IMR-90 (cell line): ENCODE results near the gene LMTK2. TPM values are rescaled to one million over a fixed set of nuclear protein-coding genes. Genes with fewer than 3 reads are reported as not detected.

Experiments used
- ATAC-seq: fragments of 200-7000 bp; cut with Tn5 transposase; 2 replicates; pipeline ENCODE4 v1.9.1; 2020; ENCODE audit warnings: low read depth, mild to moderate bottlenecking, moderate library complexity
- BruUV-seq: library from RNA; stranded (reverse); fragments of 400-500 nt; replicated peaks from 2 replicates; lab custom pipeline; 2021; lab: Mats Ljungman, UMichigan
- CTCF ChIA-PET: fragments of 300-600 bp; formaldehyde crosslinking; extraction: SDS; loops from one replicate; lab custom pipeline; 2021; ENCODE audit warnings: antibody characterized with exemption; lab: Yijun Ruan, JAX
- POLR2A ChIA-PET: fragments of 300-600 bp; sonication (Branson Sonifier 250); formaldehyde crosslinking; loops from one replicate; lab custom pipeline; 2022; ENCODE audit warnings: antibody characterized with exemption; ENCODE audit not compliant: unreplicated experiment; lab: Charles Lee
- DNase-seq: peaks from one replicate; pipeline ENCODE4 v3.0.0; 2013
- H2AFZ ChIP-seq: replicated peaks from 2 replicates; pipeline ENCODE3; 2013; ENCODE audit warnings: low read length, mild to moderate bottlenecking; ENCODE audit not compliant: poor library complexity
- H2AK5ac ChIP-seq: 2 replicates; pipeline ENCODE4 v1.6.1; 2013; ENCODE audit warnings: low read depth, low read length, inconsistent platforms
- H2AK9ac ChIP-seq: replicated peaks from 2 replicates; pipeline ENCODE3; 2013; ENCODE audit warnings: mild to moderate bottlenecking, low read depth, low read length, moderate library complexity; ENCODE audit not compliant: poor library complexity
- H2BK120ac ChIP-seq: 2 replicates; pipeline ENCODE4 v1.6.1; 2013; ENCODE audit warnings: low read depth, low read length, inconsistent platforms
- H2BK15ac ChIP-seq: 3 replicates; pipeline ENCODE4 v1.6.1; 2013; ENCODE audit warnings: low read depth, low read length, inconsistent platforms
- H2BK20ac ChIP-seq: 2 replicates; pipeline ENCODE4 v1.6.1; 2013; ENCODE audit warnings: low read depth, mild to moderate bottlenecking, inconsistent platforms, low read length, moderate library complexity
- H2BK5ac ChIP-seq: 2 replicates; pipeline ENCODE4 v1.6.1; 2013; ENCODE audit warnings: mild to moderate bottlenecking, low read depth, low read length, inconsistent platforms; ENCODE audit not compliant: poor library complexity, severe bottlenecking
- H3K14ac ChIP-seq: replicated peaks from 2 replicates; pipeline ENCODE4 v1.6.1; 2013; ENCODE audit warnings: low read depth, low read length, inconsistent platforms
- H3K18ac ChIP-seq: 2 replicates; pipeline ENCODE4 v1.6.1; 2013; ENCODE audit warnings: low read depth, low read length, control low read depth
- H3K23ac ChIP-seq: 2 replicates; pipeline ENCODE4 v1.6.1; 2013; ENCODE audit warnings: low read depth, low read length, inconsistent platforms
- H3K27ac ChIP-seq: 2 replicates; pipeline ENCODE4 v1.5.1; 2013; ENCODE audit warnings: mild to moderate bottlenecking, control low read depth, low read length; ENCODE audit not compliant: insufficient read depth
- H3K27me3 ChIP-seq: 2 replicates; pipeline ENCODE4 v1.6.1; 2013; ENCODE audit warnings: low read length; ENCODE audit not compliant: control insufficient read depth, insufficient read depth
- H3K36me3 ChIP-seq: 2 replicates; pipeline ENCODE4 v1.6.1; 2013; ENCODE audit warnings: low read length, mixed read lengths; ENCODE audit not compliant: control insufficient read depth, insufficient read depth
- H3K4ac ChIP-seq: 2 replicates; pipeline ENCODE4 v1.6.1; 2013; ENCODE audit warnings: low read depth, low read length, inconsistent platforms
- H3K4me1 ChIP-seq: 2 replicates; pipeline ENCODE4 v1.6.1; 2013; ENCODE audit warnings: low read length, mixed read lengths; ENCODE audit not compliant: control insufficient read depth, insufficient read depth
- H3K4me2 ChIP-seq: 2 replicates; pipeline ENCODE4 v1.6.1; 2013; ENCODE audit warnings: low read depth, mild to moderate bottlenecking, control low read depth, low read length, moderate library complexity
- H3K4me3 ChIP-seq: 2 replicates; pipeline ENCODE4 v1.5.1; 2013; ENCODE audit warnings: low read depth, mild to moderate bottlenecking, control low read depth, low read length, moderate library complexity; ENCODE audit not compliant: insufficient read depth
- H3K56ac ChIP-seq: 2 replicates; pipeline ENCODE4 v1.6.1; 2013; ENCODE audit warnings: low read length, inconsistent platforms; ENCODE audit not compliant: insufficient read depth; ENCODE audit errors: extremely low read depth
- H3K79me1 ChIP-seq, 2 experiments: 2 replicates each; pipeline ENCODE4 v1.6.1; 2013; ENCODE audit warnings: low read length in 2 of 2, inconsistent platforms in 1 of 2, low read depth in 1 of 2
- H3K9ac ChIP-seq: 2 replicates; pipeline ENCODE4 v1.6.1; 2013; ENCODE audit warnings: low read depth, low read length, control low read depth
- H3K9me1 ChIP-seq: 2 replicates; pipeline ENCODE4 v1.6.1; 2013; ENCODE audit warnings: low read length, inconsistent platforms; ENCODE audit not compliant: insufficient read depth
- H3K9me3 ChIP-seq: 2 replicates; pipeline ENCODE4 v1.6.1; 2013; ENCODE audit warnings: low read length; ENCODE audit not compliant: control insufficient read depth, insufficient read depth
- H4K20me1 ChIP-seq: 2 replicates; pipeline ENCODE4 v1.6.1; 2013; ENCODE audit warnings: low read length, inconsistent platforms; ENCODE audit not compliant: insufficient read depth
- H4K5ac ChIP-seq: 2 replicates; pipeline ENCODE4 v1.6.1; 2013; ENCODE audit warnings: mild to moderate bottlenecking, low read depth, low read length, control low read depth
- H4K8ac ChIP-seq, 2 experiments: 2 replicates each; pipeline ENCODE4 v1.6.1; 2013; ENCODE audit warnings: low read depth in 2 of 2, low read length in 2 of 2, control low read depth in 1 of 2, inconsistent platforms in 1 of 2
- H4K91ac ChIP-seq: 2 replicates; pipeline ENCODE4 v1.6.1; 2013; ENCODE audit warnings: low read depth, low read length, inconsistent platforms; ENCODE audit not compliant: insufficient read depth
- CEBPB ChIP-seq: IDR thresholded peaks from 2 replicates; pipeline ENCODE4 v1.6.1; 2012; ENCODE audit warnings: low read depth, low read length, improper control_type of control experiment
- CHD1 ChIP-seq: IDR thresholded peaks from 2 replicates; pipeline ENCODE4 v1.6.1; 2012; ENCODE audit warnings: low read depth, low read length, improper control_type of control experiment
- MAZ ChIP-seq: IDR thresholded peaks from 2 replicates; pipeline ENCODE4 v1.6.1; 2012; ENCODE audit warnings: low read depth, mild to moderate bottlenecking, low read length, improper control_type of control experiment, moderate library complexity, borderline replicate concordance
- RAD21 ChIP-seq: IDR thresholded peaks from 2 replicates; pipeline ENCODE4 v1.6.1; 2012; ENCODE audit warnings: low read length, improper control_type of control experiment
- WGBS, 2 experiments: methylation state at CpG; one replicate each; pipeline versions ENCODE4 v1.1.5 to v1.1.7; 2013; ENCODE audit warnings: missing lambda C conversion rate in 2 of 2; ENCODE audit not compliant: insufficient read length in 1 of 2; ENCODE audit errors: extremely low coverage in 2 of 2; 5-methylcytosine and 5-hydroxymethylcytosine counted together
- dilution Hi-C: fragments of 300-500 bp; cut with HindIII; formaldehyde crosslinking; loops from one replicate; pipeline ENCODE4 v1.14.3; 2018; ENCODE audit warnings: low sequenced_read_pairs; ENCODE audit not compliant: unreplicated experiment
- in situ Hi-C: fragments of 300-500 bp; cut with MboI; formaldehyde crosslinking; loops from 3 replicates; pipeline ENCODE4 v1.14.3; 2019; ENCODE audit warnings: low sequenced_read_pairs, inconsistent platforms, mixed read lengths
- intact Hi-C: fragments of 100-400 bp; cut with micrococcal nuclease; formaldehyde crosslinking; loops from 2 replicates; pipeline ENCODE4 v1.10.0; 2022
- polyA plus RNA-seq, 3 experiments: library from polyadenylated mRNA; depleted of rRNA; stranded (reverse); fragments of >200 nt; gene quantifications; 2 replicates each; pipeline ENCODE4 v1.2.3, GENCODE V29; 2012; ENCODE audit warnings: low replicate concordance in 1 of 3
- total RNA-seq: library from RNA; depleted of rRNA; stranded (reverse); fragments of >200 nt; gene quantifications from 2 replicates; pipeline ENCODE4 v1.2.3, GENCODE V29; 2012

Gene LMTK2
- total and polyA plus RNA-seq, 2 of the 4 experiments (the other 2 are of a cell fraction): 4.4 to 5.0 TPM

- CTCF ChIA-PET: no interaction called here
- Histone ChIP-seq H2AK5ac (no peak overlapping the region), H2BK120ac (no peak overlapping the region), H3K4me1 (peaks cover 3% of the 10 kb centered on the region), H3K4ac (no peak overlapping the region), H4K8ac (no peak overlapping the region), H2AK9ac (no peak overlapping the region), H4K91ac (no peak overlapping the region), H3K4me2 (no peak overlapping the region), H3K56ac (no peak overlapping the region), H3K27me3 (no peaks in the 10 kb centered on the region), H2BK15ac (no peak overlapping the region), H3K36me3 (peaks cover 36% of the 10 kb centered on the region), H3K9ac (no peak overlapping the region), H3K4me3 (no peak overlapping the region), H2BK20ac (no peak overlapping the region), H3K14ac (no peak overlapping the region), H3K23ac (no peak overlapping the region), H2AFZ (no peak overlapping the region), H3K79me1 (no peaks in the 10 kb centered on the region), H3K9me1 (no peaks in the 10 kb centered on the region), H2BK5ac (no peak overlapping the region), H3K27ac (no peak overlapping the region), H4K5ac (no peak overlapping the region), H3K18ac (no peak overlapping the region), H4K20me1 (no peaks in the 10 kb centered on the region), H3K9me3 (no peaks in the 10 kb centered on the region)
- no peak for DNase-seq
- intact Hi-C loops: no loop called here
- TF ChIP-seq CEBPB (no peak), RAD21 (no peak), CHD1 (no peak), MAZ (no peak)
- in situ Hi-C loops: no loop called here
- ATAC-seq: no peak
- no TSS peak for BruUV-seq
- dilution Hi-C loops: no loop called here
- 98% methylated on average over 24 of the region's 34 CpGs; no CpG with 5 or more reads in 1 of the 2 experiments for WGBS, 2 experiments
- POLR2A ChIA-PET: no interaction called here
Measured at GRCh38 chr7:98221611-98222532, 115.2 kb downstream of the LMTK2 start.
